ENCODE measurements around the gene MAP2K5.

Gene MAP2K5

DNA sequence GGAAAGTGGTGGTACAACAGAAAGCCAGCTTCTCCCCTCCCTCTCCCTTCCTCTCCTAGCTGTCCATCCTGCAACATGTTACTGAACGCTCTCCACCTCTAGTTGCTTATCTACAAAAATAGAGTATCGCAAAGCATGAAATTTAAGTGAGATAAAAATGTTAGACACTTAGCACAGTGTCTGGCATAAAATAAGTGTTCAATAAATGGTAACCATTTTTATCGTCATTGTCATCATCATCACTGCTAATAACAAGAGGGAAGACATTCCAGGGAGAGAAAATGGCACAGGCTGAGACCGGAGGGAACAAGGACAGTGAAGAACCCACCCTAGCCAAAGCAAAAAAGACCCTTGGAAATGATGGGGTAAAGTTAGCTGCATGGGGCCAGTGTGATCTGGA lies 244.1 kb downstream of the MAP2K5 start:
- Histone ChIP-seq H3K4me1 (ENCODE audit: insufficient read depth, low read length, severe bottlenecking) (peaks cover 90% of the 10 kb centered on the region), H3K4me2 (ENCODE audit: low read length) (peak overlapping the region; percentile 50; the same call in 1 of the 2 replicates), H3K36me3 (ENCODE audit: insufficient read depth, low read length) (no peaks in the 10 kb centered on the region), H2AFZ (ENCODE audit: low read length) (no peak overlapping the region), H3K4me3 (ENCODE audit: low read depth, low read length, poor library complexity, severe bottlenecking) (no peak overlapping the region), H3K9ac (ENCODE audit: low read length) (peak overlapping the region; percentile 62; the same call in 1 of the 2 replicates), H3K27me3 (ENCODE audit: insufficient read depth, low read length) (no peaks in the 10 kb centered on the region), H3F3A (ENCODE audit: insufficient read depth, low read length) (peaks cover 12% of the 10 kb centered on the region), H3K27ac (ENCODE audit: low read depth, low read length, poor library complexity, severe bottlenecking) (peak overlapping the region; percentile 99), H3K9me3 (ENCODE audit: low read length) (no peaks in the 10 kb centered on the region), H3K79me2 (ENCODE audit: insufficient read depth, low read length) (peaks cover 12% of the 10 kb centered on the region; the same call in 1 of the 2 replicates), H4K20me1 (ENCODE audit: insufficient read depth, low read length) (no peaks in the 10 kb centered on the region), H3K9me2 (ENCODE audit: low read depth, low read length) (no peaks in the 10 kb centered on the region)
- no peak for TF ChIP-seq EZH2 (IDR thresholded peaks at IDR 0.05; ENCODE audit: borderline replicate concordance, low read length)
- TF ChIP-seq, protein P1, sequence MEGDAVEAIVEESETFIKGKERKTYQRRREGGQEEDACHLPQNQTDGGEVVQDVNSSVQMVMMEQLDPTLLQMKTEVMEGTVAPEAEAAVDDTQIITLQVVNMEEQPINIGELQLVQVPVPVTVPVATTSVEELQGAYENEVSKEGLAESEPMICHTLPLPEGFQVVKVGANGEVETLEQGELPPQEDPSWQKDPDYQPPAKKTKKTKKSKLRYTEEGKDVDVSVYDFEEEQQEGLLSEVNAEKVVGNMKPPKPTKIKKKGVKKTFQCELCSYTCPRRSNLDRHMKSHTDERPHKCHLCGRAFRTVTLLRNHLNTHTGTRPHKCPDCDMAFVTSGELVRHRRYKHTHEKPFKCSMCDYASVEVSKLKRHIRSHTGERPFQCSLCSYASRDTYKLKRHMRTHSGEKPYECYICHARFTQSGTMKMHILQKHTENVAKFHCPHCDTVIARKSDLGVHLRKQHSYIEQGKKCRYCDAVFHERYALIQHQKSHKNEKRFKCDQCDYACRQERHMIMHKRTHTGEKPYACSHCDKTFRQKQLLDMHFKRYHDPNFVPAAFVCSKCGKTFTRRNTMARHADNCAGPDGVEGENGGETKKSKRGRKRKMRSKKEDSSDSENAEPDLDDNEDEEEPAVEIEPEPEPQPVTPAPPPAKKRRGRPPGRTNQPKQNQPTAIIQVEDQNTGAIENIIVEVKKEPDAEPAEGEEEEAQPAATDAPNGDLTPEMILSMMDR (IDR thresholded peaks at IDR 0.05; ENCODE audit: low read length) = no peak

GRCh38 chr15:67788986-67789385 lies 246.5 kb downstream of the MAP2K5 start:
- H3K4me3 ChIP-seq (ENCODE audit: low read depth, low read length, poor library complexity, severe bottlenecking) = no peak overlapping the region
- no peak for TF ChIP-seq EZH2 (IDR thresholded peaks at IDR 0.05; ENCODE audit: borderline replicate concordance, low read length)
- TF ChIP-seq, protein P1 (IDR thresholded peaks at IDR 0.05; ENCODE audit: low read length) = no peak

GRCh38 chr15:67790610-67791319 lies 248.3 kb downstream of the MAP2K5 start:
- no peak overlapping the region for H3K4me3 ChIP-seq (ENCODE audit: low read depth, low read length, poor library complexity, severe bottlenecking)
- no peaks in the 10 kb centered on the region for H3F3A ChIP-seq (ENCODE audit: insufficient read depth, low read length)
- no peaks in the 10 kb centered on the region for H3K9me2 ChIP-seq (ENCODE audit: low read depth, low read length)
- no peak for TF ChIP-seq EZH2 (IDR thresholded peaks at IDR 0.05; ENCODE audit: borderline replicate concordance, low read length)
- TF ChIP-seq, protein P1 (IDR thresholded peaks at IDR 0.05; ENCODE audit: low read length) = no peak
- no peak overlapping the region for H3K4me2 ChIP-seq (ENCODE audit: low read length)
- no peak overlapping the region for H2AFZ ChIP-seq (ENCODE audit: low read length)
- H3K79me2 ChIP-seq (ENCODE audit: insufficient read depth, low read length) = no peaks in the 10 kb centered on the region
- H4K20me1 ChIP-seq (ENCODE audit: insufficient read depth, low read length) = no peaks in the 10 kb centered on the region
- H3K27ac ChIP-seq (ENCODE audit: low read depth, low read length, poor library complexity, severe bottlenecking) = peak overlapping the region; percentile 59
- H3K27me3 ChIP-seq (ENCODE audit: insufficient read depth, low read length) = no peaks in the 10 kb centered on the region
- peaks cover 16% of the 10 kb centered on the region for H3K9me3 ChIP-seq (ENCODE audit: low read length)
- no peak overlapping the region; the same call in 1 of the 2 replicates for H3K9ac ChIP-seq (ENCODE audit: low read length)
- H3K36me3 ChIP-seq (ENCODE audit: insufficient read depth, low read length) = peaks cover 26% of the 10 kb centered on the region
- H3K4me1 ChIP-seq (ENCODE audit: insufficient read depth, low read length, severe bottlenecking) = peaks cover 58% of the 10 kb centered on the region

More at GRCh38 chr15:67788986-67789385, 246.5 kb downstream of the MAP2K5 start:
- 0 out of 2 replicates have a peak, but pooled peaks cover under 1% of the 10 kb centered on the region for H3K9me3 ChIP-seq (ENCODE audit: low read length)
- H3K36me3 ChIP-seq (ENCODE audit: insufficient read depth, low read length) = peaks cover 9% of the 10 kb centered on the region; the same call in 1 of the 2 replicates
- no peaks in the 10 kb centered on the region for H3K9me2 ChIP-seq (ENCODE audit: low read depth, low read length)
- H3K27me3 ChIP-seq (ENCODE audit: insufficient read depth, low read length) = no peaks in the 10 kb centered on the region
- peak overlapping the region; percentile 99 for H3K27ac ChIP-seq (ENCODE audit: low read depth, low read length, poor library complexity, severe bottlenecking)
- peaks cover 76% of the 10 kb centered on the region for H3K4me1 ChIP-seq (ENCODE audit: insufficient read depth, low read length, severe bottlenecking)
- H2AFZ ChIP-seq (ENCODE audit: low read length) = no peak overlapping the region
- peaks cover 6% of the 10 kb centered on the region for H3F3A ChIP-seq (ENCODE audit: insufficient read depth, low read length)
- H3K4me2 ChIP-seq (ENCODE audit: low read length) = no peak overlapping the region
- no peaks in the 10 kb centered on the region for H3K79me2 ChIP-seq (ENCODE audit: insufficient read depth, low read length)
- no peaks in the 10 kb centered on the region for H4K20me1 ChIP-seq (ENCODE audit: insufficient read depth, low read length)
- H3K9ac ChIP-seq (ENCODE audit: low read length) = no peak overlapping the region

Data from OCI-LY1 (cell line).